22Rv1 (cell line): ENCODE measurements around the gene CTRL.

Experiments
- ZFX ChIP-seq: fragments of 450-650 bp; IDR thresholded peaks from 2 replicates; pipeline ENCODE4 v1.6.1; 2017; ENCODE audit warnings: antibody characterized with exemption, borderline replicate concordance
- TF ChIP-seq, protein P1 (sequence below): fragments of 450-650 bp; IDR thresholded peaks from 2 replicates; pipeline ENCODE4 v1.5.1; 2017; ENCODE audit warnings: mild to moderate bottlenecking

DNA sequence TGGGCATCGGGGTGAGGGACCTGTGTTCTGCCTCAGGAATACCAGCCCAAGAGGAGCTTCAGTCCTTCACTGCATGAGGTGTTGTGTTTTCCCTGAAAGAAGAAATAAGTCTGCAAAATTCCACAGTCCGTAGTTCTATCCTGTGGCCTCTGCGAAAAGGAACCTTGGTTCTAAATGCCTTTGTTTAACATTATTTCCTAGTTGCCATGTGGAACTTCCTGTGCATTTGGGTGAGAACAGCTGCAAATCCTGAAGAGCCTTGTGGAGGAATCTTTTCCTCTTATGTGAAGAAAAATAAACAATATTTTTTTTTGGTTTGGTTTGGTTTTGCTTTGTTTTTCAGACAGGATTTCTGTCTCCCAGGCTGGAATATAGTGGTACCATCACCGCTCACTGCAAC lies 28.8 kb downstream of the CTRL start:
- TF ChIP-seq, protein P1, sequence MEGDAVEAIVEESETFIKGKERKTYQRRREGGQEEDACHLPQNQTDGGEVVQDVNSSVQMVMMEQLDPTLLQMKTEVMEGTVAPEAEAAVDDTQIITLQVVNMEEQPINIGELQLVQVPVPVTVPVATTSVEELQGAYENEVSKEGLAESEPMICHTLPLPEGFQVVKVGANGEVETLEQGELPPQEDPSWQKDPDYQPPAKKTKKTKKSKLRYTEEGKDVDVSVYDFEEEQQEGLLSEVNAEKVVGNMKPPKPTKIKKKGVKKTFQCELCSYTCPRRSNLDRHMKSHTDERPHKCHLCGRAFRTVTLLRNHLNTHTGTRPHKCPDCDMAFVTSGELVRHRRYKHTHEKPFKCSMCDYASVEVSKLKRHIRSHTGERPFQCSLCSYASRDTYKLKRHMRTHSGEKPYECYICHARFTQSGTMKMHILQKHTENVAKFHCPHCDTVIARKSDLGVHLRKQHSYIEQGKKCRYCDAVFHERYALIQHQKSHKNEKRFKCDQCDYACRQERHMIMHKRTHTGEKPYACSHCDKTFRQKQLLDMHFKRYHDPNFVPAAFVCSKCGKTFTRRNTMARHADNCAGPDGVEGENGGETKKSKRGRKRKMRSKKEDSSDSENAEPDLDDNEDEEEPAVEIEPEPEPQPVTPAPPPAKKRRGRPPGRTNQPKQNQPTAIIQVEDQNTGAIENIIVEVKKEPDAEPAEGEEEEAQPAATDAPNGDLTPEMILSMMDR: no peak
- TF ChIP-seq ZFX: no peak
